VCaP (cell line): ENCODE results near the gene EDC4.
"Not testable (repeated sequence)": the region's sequence is repeated elsewhere in the genome, so short reads cannot be mapped to it uniquely, and the experiment has no call there.

ENCODE experiments used
- H3K27ac ChIP-seq: fragments of 450-650 bp; 2 replicates; pipeline ENCODE4 v1.5.1; 2017
- CTCF ChIP-seq: fragments of 450-650 bp; conservative IDR thresholded peaks from 2 replicates; pipeline ENCODE4 v1.5.1; 2017; ENCODE audit warnings: mild to moderate bottlenecking, moderate library complexity

The EDC4 gene

GRCh38 chr16:67856927-67857546, 15.8 kb upstream of the EDC4 start:
- no peak for TF ChIP-seq CTCF
- no peak overlapping the region for H3K27ac ChIP-seq

- TF ChIP-seq CTCF, result no peak
- H3K27ac ChIP-seq, result no peak overlapping the region
These were observed 15.2 kb upstream of the EDC4 start for GRCh38 chr16:67857547-67858233.

GRCh38 chr16:67858500-67858899, 14.4 kb upstream of the EDC4 start:
- no peak overlapping the region for H3K27ac ChIP-seq
- TF ChIP-seq CTCF, result no peak

- TF ChIP-seq CTCF, result no peak
- H3K27ac ChIP-seq, result no peak overlapping the region
These were observed 12.1 kb upstream of the EDC4 start for GRCh38 chr16:67860589-67861398.

GRCh38 chr16:67861877-67862276, 11.0 kb upstream of the EDC4 start:
- no peak for TF ChIP-seq CTCF
- H3K27ac ChIP-seq, result no peak overlapping the region

- no peak overlapping the region for H3K27ac ChIP-seq
- TF ChIP-seq CTCF, result no peak
These were observed 9.9 kb upstream of the EDC4 start for GRCh38 chr16:67862623-67863583.

GRCh38 chr16:67864044-67864443, 8.8 kb upstream of the EDC4 start:
- H3K27ac ChIP-seq, result not testable (repeated sequence)
